ENCODE results near the gene RCL1.
"Not testable (repeated sequence)": the region's sequence is repeated elsewhere in the genome, so short reads cannot be mapped to it uniquely, and the experiment has no call there.

RCL1 gene

DNA sequence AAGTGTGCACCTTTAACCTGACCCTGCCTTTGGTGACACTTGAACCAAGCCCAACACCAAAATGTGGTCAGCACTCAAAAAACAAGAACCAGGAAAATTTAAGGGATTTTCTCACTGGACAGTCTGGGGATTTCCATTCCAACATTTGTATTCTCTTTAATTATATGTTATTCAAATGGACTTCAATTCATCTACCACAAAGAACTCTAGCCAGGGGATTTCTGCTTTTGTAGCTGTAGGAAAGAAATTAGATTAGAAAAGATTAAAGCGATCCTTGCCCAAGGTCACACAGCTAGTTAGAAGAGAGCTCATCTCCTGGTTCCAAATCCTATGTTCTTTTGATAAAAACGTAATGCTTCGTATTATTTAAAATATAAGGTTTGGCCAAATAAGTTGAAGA lies 97.5 kb downstream of the RCL1 start:
- no peak for DNase-seq

DNA sequence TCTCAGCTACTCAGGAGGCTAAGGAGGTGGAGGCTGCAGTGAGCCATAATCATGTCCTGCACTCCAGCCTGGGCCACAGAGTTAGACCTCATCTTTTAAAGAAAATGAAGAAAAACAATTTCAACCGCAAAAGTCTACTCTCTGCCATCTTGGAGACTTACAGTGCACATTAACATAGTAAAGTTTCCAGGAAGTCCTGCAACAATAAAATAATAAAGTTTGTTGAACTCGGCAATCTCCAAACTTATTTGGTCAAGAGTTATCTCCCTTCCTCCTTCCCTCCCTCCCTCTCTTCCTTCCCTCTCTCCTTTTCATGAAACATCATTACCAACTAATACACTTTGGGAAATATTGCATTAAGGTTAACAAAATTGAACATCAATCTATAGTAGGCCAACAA lies 98.2 kb downstream of the RCL1 start:
- DNase-seq = no peak

DNA sequence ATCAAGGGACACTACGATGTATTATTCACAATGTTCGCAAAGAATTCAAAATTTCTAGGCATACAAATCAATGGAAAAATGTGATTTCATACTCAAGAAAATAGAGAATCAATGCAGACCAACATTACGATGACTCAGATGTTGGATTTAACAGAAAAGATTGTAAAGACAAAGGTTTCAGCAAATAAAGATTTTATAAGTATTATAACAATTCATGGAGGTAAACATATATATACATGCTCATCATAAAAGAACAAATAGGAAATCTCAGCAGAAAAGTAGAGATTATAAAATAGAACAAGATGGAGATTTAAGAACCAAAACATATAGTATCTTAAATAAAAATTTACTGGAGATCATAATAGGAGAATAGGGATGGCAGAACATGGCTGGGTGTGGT lies 98.9 kb downstream of the RCL1 start:
- no peak for DNase-seq

DNA sequence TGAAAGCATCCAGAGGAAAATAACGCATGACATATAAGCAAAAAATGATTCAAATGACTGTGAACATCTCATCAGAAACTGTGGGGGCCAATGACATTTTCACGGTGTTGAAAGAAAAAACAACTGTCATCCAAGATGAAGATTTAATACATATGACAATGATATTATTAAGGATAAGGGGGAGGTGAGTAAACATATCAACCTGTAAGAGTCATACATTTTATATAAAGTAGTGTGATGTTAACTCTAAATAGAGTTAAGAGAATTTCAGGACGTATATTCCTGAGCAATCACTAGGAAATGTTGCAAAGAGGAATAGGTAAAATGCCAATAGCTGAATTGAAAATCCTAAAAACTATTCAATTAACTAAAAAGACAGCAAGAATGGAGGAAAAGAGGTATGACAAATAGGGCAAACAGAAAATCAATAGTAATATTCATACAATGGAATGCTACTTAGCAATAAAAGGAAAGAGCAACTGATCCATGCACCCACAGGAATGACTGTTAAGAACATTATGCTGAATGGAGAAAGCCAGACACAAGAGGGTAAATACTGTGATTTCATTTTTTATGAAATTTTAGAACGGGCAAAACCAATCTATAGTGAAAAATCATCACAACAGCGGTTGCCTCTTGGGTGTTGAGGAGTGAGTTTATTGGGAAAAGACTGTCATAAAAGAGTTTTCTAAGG lies 99.9 kb downstream of the RCL1 start:
- DNase-seq = no peak

DNA sequence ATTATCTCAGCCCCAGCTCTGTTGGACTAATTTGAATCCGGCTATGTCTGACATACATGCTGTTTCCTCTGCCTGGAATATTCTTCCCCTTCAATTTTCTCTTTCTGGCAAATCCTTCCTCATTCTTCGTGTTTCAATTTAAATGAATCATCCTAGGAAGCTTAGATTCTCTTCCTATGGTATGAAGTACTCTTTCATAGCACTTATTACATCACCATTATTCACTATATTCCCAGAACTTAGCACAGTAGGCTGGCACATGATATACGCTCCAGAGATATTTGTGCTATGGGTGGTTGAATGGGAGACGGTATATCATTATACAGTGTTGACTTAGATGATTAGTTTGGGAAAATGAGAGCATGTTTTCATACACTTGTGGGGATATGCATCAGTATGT lies 101.3 kb downstream of the RCL1 start:
- DNase-seq = no peak

DNA sequence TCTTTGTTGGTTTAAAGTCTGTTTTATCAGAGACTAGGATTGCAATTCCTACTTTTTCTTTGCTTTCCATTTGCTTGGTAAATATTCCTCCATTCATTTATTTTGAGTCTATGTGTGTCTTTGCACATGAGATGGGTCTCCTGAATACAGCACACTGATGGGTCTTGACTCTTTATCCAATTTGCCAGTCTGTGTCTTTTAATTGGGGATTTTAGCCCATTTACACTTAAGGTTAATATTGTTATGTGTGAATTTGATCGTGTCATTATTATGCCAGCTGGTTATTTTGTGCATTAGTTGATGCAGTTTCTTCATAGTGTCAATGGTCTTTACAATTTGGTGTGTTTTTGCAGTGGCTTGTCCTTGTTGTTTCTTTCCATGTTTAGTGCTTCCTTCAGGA lies 107.1 kb downstream of the RCL1 start:
- not testable (repeated sequence) for DNase-seq

DNA sequence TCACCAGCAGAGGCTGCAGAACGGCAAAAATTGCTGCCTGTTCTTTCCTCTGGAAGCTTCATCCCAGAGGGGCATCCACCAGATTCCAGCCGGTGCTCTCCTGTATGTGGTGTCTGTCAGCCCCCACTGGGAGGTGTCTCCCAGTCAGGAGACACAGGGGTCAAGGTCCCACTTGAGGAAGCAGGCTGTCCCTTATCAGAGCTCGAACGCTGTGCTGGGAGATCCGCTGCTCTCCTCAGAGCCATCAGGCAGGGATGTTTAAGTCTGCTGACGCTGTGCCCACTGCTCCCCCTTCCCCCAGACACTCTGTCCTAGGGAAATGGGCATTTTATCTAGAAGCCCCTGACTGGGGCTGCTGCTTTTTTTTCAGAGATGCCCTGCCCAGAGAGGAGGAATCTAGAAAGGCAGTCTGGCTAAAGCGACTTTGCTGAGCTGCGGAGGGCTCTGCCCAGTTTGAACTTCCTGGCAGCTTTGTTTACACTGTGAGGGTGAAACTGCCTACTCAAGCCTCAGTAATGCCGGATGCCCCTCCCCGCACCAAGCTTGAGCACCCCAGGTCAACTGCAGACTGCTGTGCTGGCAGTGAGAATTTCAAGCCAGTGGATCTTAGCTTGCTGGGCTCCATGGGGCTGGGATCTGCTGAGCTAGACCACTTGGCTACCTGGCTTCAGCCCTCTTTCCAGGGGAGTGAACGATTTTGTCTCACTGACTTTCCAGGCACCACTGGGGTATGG lies 108.8 kb downstream of the RCL1 start:
- DNase-seq = peak; percentile 49

DNA sequence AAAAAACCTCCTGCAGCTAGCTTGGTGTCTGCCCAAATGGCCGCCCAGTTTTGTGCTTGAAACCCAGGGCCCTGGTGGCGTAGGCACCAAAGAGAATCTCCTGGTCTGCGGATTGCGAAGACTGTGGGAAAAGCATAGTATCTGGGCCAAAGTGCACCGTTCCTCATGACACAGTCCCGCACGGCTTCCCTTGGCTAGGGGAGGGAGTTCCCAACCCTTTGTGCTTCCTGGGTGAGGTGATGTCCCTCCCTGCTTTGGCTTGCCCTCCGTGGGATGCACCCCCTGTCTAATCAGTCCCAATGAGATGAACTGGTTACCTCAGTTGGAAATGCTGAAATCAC lies 109.4 kb downstream of the RCL1 start:
- DNase-seq = no peak

DNA sequence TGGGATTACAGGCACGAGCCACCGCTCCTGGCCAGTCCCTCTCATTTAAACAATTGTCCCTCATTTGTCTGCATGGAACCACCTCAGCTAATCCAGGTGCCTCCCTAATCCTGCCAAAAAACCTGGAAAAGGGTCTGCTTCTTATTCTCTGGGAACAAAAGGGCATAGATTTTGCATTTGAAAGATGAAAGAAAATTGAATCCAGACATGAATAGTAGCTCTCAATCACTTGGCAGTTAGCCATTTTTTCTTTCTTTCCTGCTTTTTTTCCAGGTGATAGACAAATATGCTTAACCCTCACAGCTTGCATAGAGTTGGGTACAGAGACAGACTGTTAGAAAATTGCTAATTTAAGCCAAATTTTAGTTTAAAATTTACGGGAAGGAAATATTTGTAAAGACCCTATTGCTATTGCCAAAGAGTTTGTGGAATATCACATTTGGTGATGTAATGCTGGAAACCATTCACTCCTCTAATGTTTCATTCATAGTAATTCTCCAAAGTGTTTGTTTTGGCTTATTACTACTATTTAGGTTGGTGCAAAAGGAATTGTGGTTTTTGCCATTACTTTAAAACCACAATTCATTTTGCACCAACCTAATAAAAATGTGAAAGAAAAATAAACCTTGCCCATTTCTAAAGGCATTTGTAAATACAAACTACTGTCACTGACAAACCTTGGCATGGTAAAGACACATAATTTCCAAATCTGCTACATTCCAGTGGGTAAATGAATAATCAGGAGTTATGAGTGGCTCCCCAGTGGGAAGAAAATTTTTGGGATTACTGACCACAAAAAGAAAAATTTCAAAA lies 111.8 kb downstream of the RCL1 start:
- DNase-seq = peak; percentile 65

DNA sequence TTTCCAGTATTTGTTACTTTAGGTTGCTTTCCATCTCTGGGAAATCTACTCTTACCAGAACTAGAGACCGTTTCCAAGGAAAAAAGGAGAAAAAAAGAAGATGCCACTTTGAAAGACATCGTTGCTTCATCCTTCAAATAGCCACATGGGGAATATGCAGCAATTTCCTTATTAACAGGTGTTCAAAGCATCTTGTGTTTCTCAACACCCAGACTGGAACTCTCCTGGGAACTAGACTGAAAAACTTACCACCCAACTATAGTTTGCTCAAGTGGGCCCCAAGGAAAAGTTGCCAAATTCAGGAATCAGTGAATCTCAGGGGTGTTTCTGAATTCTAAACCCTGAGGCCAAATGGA lies 112.4 kb downstream of the RCL1 start:
- DNase-seq = no peak
